ENCODE measurements around the gene IGSF6.
"Not testable (repeated sequence)": the region's sequence is repeated elsewhere in the genome, so short reads cannot be mapped to it uniquely, and the experiment has no call there.

IGSF6 gene

GRCh38 chr16:21637032-21637968 lies 15.1 kb downstream of the IGSF6 start:
- TF ChIP-seq CTCF (IDR thresholded peaks at IDR 0.05; ENCODE audit: low read depth, low read length): no peak

GRCh38 chr16:21635694-21636093 lies 16.7 kb downstream of the IGSF6 start:
- not testable (repeated sequence) for DNase-seq (ENCODE audit: extremely low read depth, low read depth)

More at GRCh38 chr16:21637032-21637968, 15.1 kb downstream of the IGSF6 start:
- no peak for DNase-seq (ENCODE audit: extremely low read depth, low read depth)

- no peak for TF ChIP-seq CTCF (IDR thresholded peaks at IDR 0.05; ENCODE audit: low read depth, low read length)
These were observed 18.2 kb downstream of the IGSF6 start for GRCh38 chr16:21634216-21634615.

GRCh38 chr16:21631951-21632575 lies 20.3 kb downstream of the IGSF6 start:
- DNase-seq (ENCODE audit: extremely low read depth, low read depth): not testable (repeated sequence)

More at GRCh38 chr16:21634216-21634615, 18.2 kb downstream of the IGSF6 start:
- no peak for DNase-seq (ENCODE audit: extremely low read depth, low read depth)

GRCh38 chr16:21631376-21631775 lies 21.0 kb downstream of the IGSF6 start:
- DNase-seq (ENCODE audit: extremely low read depth, low read depth): not testable (repeated sequence)

- DNase-seq (ENCODE audit: extremely low read depth, low read depth): not testable (repeated sequence)
These were observed 21.5 kb downstream of the IGSF6 start for GRCh38 chr16:21630866-21631265.

- DNase-seq (ENCODE audit: extremely low read depth, low read depth): not testable (repeated sequence)
These were observed 22.5 kb downstream of the IGSF6 start for GRCh38 chr16:21629616-21630539.

GRCh38 chr16:21628772-21629171 lies 23.6 kb downstream of the IGSF6 start:
- no peak for TF ChIP-seq CTCF (IDR thresholded peaks at IDR 0.05; ENCODE audit: low read depth, low read length)

GRCh38 chr16:21628121-21628726 lies 24.2 kb downstream of the IGSF6 start:
- no peak for DNase-seq (ENCODE audit: extremely low read depth, low read depth)

More at GRCh38 chr16:21628772-21629171, 23.6 kb downstream of the IGSF6 start:
- no peak for DNase-seq (ENCODE audit: extremely low read depth, low read depth)

More at GRCh38 chr16:21628121-21628726, 24.2 kb downstream of the IGSF6 start:
- TF ChIP-seq CTCF (IDR thresholded peaks at IDR 0.05; ENCODE audit: low read depth, low read length): no peak
